Thymus (tissue), 11 donors: ENCODE measurements around the gene ACER3. TPM values are rescaled to one million over a fixed set of nuclear protein-coding genes. Genes with fewer than 3 reads are reported as not detected.

Source experiments
- DNase-seq, 9 donors: peaks; one replicate each; pipeline ENCODE4 v3.0.0-alpha.2; 2013; ENCODE audit warnings: low spot score in 9 of 9, low read depth in 6 of 9, missing footprints in 1 of 9
- H3K27ac ChIP-seq, 2 donors: one replicate each; pipeline ENCODE4 v1.5.1; 2013; ENCODE audit warnings: control low read depth in 1 of 2, low read depth in 1 of 2, low read length in 1 of 2, mild to moderate bottlenecking in 1 of 2, moderate library complexity in 1 of 2
- H3K27me3 ChIP-seq, 2 donors: one replicate each; pipeline ENCODE4 v1.5.1; 2013; ENCODE audit warnings: low read length in 1 of 2; ENCODE audit not compliant: control insufficient read depth in 2 of 2, insufficient read depth in 1 of 2
- H3K36me3 ChIP-seq, 2 donors: one replicate each; pipeline ENCODE4 v1.5.1; 2013; ENCODE audit warnings: low read length in 1 of 2, mild to moderate bottlenecking in 1 of 2, moderate library complexity in 1 of 2; ENCODE audit not compliant: control insufficient read depth in 2 of 2, insufficient read depth in 2 of 2
- H3K4me1 ChIP-seq, 2 donors: one replicate each; pipeline ENCODE4 v1.5.1; 2013; ENCODE audit warnings: low read length in 2 of 2; ENCODE audit not compliant: control insufficient read depth in 2 of 2, insufficient read depth in 2 of 2
- H3K4me3 ChIP-seq, 2 donors: one replicate each; pipeline ENCODE4 v1.5.1; 2013; ENCODE audit warnings: low read length in 2 of 2, control low read depth in 1 of 2, mild to moderate bottlenecking in 1 of 2
- H3K9me3 ChIP-seq, 2 donors: one replicate each; pipeline ENCODE4 v1.5.1; 2013; ENCODE audit warnings: low read length in 1 of 2, mild to moderate bottlenecking in 1 of 2; ENCODE audit not compliant: control insufficient read depth in 2 of 2, insufficient read depth in 1 of 2
- WGBS: extraction: QIAGEN DNeasy Blood & Tissue Kit; methylation state at CpG from one replicate; pipeline ENCODE4 v1.1.7; 2013; 5-methylcytosine and 5-hydroxymethylcytosine counted together
- polyA plus RNA-seq: library from polyadenylated mRNA; stranded (reverse); fragments of 200-250 nt; gene quantifications from one replicate; pipeline ENCODE4 v1.2.3, GENCODE V29; 2013
- total RNA-seq: library from RNA; stranded (reverse); fragments of 120-200 nt; gene quantifications from one replicate; pipeline ENCODE4 v1.2.4, GENCODE V29; 2013
- donor health status: healthy.

ACER3 gene
- total and polyA plus RNA-seq, 2 donors, result 4.2 to 4.8 TPM

DNA sequence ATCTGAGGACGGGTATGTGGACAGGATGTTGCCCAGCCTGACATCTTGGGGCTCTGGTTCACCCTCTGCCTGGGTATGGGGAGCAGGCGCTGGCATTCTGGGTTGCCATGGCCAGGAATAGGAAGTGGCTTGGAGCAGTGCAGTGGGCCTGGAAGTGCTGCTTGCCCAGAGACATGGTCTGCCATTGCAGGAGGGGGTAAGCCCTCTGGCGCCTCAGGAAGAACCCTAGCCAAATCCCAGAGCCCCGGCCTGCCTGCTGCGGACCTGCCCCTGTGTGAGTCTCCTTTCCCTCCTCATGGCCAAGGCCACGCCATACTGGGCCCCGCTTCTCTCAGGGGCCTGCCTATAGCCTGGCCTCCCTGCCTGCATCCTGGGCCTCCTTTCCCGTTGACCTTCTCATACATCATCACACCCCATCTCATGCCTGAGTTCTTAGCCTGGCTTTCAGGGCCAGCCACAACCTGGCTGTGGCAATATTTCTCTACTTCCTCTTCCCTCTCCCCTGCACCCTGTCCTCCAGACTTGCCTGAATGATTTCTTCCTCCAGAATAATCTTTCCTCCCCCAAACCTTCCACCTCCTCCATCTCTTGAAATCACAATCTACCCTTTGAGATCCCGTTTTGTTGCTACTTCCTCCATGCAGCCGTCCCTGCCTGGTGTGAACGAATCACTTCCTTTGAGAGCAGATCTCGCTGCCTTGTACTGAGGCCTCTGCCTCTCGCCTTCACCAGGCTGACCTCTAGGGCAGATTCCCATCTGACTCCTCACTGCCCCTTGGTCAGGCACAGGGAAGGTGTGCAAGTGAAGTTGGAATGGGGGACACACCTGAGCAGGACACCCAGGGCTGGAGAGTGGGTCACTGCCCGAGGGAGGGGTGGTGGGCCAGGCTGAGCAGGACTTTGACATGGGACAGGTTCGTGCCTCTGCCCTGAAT is 211.2 kb downstream of the ACER3 start:
- H3K9me3 ChIP-seq, result no peaks in the 10 kb centered on the region
- peaks cover 3 to 22% of the 10 kb centered on the region in 2 donors for H3K4me1 ChIP-seq
- no peaks in the 10 kb centered on the region for H3K36me3 ChIP-seq
- DNase-seq, result no peak
- no peak overlapping the region for H3K4me3 ChIP-seq
- peaks cover 0 to 4% of the 10 kb centered on the region in 2 donors for H3K27me3 ChIP-seq
- no peak overlapping the region for H3K27ac ChIP-seq
- WGBS, result 80% methylated on average over 15 of the region's 15 CpGs

DNA sequence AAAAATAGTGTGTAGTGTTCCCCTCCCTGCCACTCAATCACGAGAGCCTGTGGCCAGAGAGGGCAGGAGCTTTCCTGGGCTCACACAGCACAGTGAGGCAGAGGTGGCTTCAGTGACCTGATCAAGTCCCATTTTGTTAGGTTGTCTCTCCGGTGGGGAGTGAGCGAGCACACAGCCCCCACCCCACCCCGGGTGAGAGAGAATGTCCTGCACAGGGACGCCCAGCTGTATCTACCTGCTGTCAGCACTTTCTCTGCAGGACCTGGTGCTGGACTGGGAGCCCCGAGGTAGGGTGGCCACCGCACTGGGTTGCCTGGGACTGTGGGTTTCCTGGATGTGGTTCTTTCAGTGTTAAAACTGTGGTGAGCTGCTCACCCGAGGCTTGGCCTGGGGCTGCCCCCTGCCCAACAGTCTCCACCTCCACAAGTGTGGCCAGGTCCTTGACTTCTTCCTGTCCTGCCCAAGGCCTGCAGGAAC is 212.2 kb downstream of the ACER3 start:
- no peaks in the 10 kb centered on the region for H3K36me3 ChIP-seq
- H3K4me1 ChIP-seq, result peaks cover 0 to 14% of the 10 kb centered on the region in 2 donors
- peaks cover 0 to 4% of the 10 kb centered on the region in 2 donors for H3K27me3 ChIP-seq
- H3K9me3 ChIP-seq, result no peaks in the 10 kb centered on the region
- DNase-seq, result no peak
- H3K4me3 ChIP-seq, result no peak overlapping the region
- WGBS, result 65% methylated on average over 8 of the region's 8 CpGs
- no peak overlapping the region for H3K27ac ChIP-seq

DNA sequence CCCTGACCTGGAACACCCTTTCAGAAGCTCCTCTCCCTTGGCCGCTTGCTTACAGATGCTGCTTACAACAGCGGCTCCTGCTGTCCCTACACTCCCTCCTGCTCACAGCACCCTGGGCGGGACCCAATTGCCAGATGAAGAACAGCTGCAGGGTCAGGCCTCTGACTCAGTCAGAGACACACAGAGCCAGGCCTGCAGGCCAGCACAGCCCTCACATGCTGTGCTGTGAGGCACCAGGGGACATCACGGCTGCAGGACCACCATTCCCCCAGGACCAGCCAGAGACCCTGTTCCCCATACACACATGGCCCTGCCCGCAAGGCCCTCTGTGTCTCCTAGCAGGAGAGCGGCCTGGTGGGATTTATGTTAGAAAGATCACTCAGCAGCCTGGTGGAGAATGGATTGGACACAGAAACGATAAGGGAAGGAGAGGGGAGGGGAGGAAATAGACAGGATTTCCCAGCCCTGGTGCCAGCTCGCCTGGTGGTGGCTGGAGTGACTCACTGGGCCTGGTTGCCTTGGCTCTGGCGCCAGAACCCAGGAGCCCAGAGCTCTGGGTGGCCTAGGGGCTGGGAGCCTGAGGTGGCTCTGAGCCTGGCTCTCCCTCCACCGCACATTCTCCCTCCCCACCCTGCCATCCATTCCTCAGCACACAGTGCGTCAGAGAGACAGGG is 212.7 kb downstream of the ACER3 start:
- H3K27ac ChIP-seq, result no peak overlapping the region
- no peak overlapping the region for H3K4me3 ChIP-seq
- DNase-seq, result no peak
- peaks cover 0 to 2% of the 10 kb centered on the region in 2 donors for H3K27me3 ChIP-seq
- H3K9me3 ChIP-seq, result no peaks in the 10 kb centered on the region
- H3K4me1 ChIP-seq, result peaks cover 0 to 13% of the 10 kb centered on the region in 2 donors
- 94% methylated on average over 11 of the region's 11 CpGs for WGBS
- no peaks in the 10 kb centered on the region for H3K36me3 ChIP-seq

- peaks cover 0 to 13% of the 10 kb centered on the region in 2 donors for H3K4me1 ChIP-seq
- H3K9me3 ChIP-seq, result no peaks in the 10 kb centered on the region
- 98% methylated on average over 5 of the region's 5 CpGs for WGBS
- H3K27me3 ChIP-seq, result peaks cover 0 to 2% of the 10 kb centered on the region in 2 donors
- no peaks in the 10 kb centered on the region for H3K36me3 ChIP-seq
- H3K4me3 ChIP-seq, result no peak overlapping the region
- H3K27ac ChIP-seq, result no peak overlapping the region
- DNase-seq, result no peak
Measured at GRCh38 chr11:77074205-77074604, 213.5 kb downstream of the ACER3 start.

- Histone ChIP-seq H3K36me3 (no peaks in the 10 kb centered on the region), H3K9me3 (no peaks in the 10 kb centered on the region), H3K4me3 (no peak overlapping the region), H3K27ac (no peak overlapping the region), H3K4me1 (peaks cover 0 to 13% of the 10 kb centered on the region in 2 donors), H3K27me3 (no peaks in the 10 kb centered on the region)
- 84% methylated on average over 15 of the region's 15 CpGs for WGBS
- DNase-seq, result no peak
Measured at GRCh38 chr11:77074626-77075221, 214.0 kb downstream of the ACER3 start.

DNA sequence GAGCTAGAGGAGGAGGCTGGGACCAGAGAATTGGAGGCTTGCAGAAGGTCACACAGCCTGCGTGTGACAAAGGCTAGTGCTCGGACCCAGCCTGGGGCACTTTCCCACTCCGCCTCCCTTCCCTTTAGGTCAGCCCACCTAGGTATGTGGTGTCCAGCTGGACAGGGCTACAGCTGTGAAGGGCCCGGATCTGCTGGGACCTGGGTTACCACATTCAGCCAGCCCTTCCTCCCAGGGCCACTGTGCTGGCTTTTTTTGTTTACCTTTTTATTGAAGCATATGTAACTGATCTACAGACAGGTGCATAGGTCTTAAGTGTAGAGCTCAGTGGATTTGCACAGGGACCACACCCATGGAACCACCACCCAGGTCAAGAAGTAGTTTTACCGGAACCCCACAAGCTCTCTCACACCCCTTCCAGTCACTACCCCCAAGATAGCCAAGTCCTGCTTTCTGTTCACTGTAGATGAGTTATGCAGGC is 214.7 kb downstream of the ACER3 start:
- WGBS, result 87% methylated on average over 5 of the region's 5 CpGs
- peaks cover 0 to 13% of the 10 kb centered on the region in 2 donors for H3K4me1 ChIP-seq

More for the DNA sequence above, 214.7 kb downstream of the ACER3 start:
- Histone ChIP-seq H3K36me3 (no peaks in the 10 kb centered on the region), H3K27me3 (no peaks in the 10 kb centered on the region), H3K27ac (no peak overlapping the region), H3K9me3 (no peaks in the 10 kb centered on the region), H3K4me3 (no peak overlapping the region)
- no peak for DNase-seq

Other genes starting within 250 kb of the ACER3 start
- 2.9 TPM for gene LRRC32, start 190.2 kb upstream of the ACER3 start, total RNA-seq
- 29.3 TPM for gene LRRC32, start 190.2 kb upstream of the ACER3 start, polyA plus RNA-seq
- 2.9 TPM for gene TSKU, start 77.6 kb upstream of the ACER3 start, total RNA-seq
- 11.8 TPM for gene TSKU, start 77.6 kb upstream of the ACER3 start, polyA plus RNA-seq
- gene B3GNT6, start 173.5 kb downstream of the ACER3 start, total RNA-seq, result not detected
- not detected for gene B3GNT6, start 173.5 kb downstream of the ACER3 start, polyA plus RNA-seq
- gene CAPN5, start 206.1 kb downstream of the ACER3 start, total RNA-seq, result 1.5 TPM
- gene CAPN5, start 206.1 kb downstream of the ACER3 start, polyA plus RNA-seq, result 3.0 TPM
- not detected for gene OMP, start 241.9 kb downstream of the ACER3 start, total RNA-seq
- gene OMP, start 241.9 kb downstream of the ACER3 start, polyA plus RNA-seq, result not detected